Upper lobe of left lung (tissue), 4 donors: ENCODE data around the gene BRD1.

ENCODE experiments used
- CTCF ChIP-seq, 6 experiments: fragments of 450-650 bp in 4 of 6; fragments of 200-600 bp in 2 of 6; sonication (generic) in 2 of 6; IDR thresholded peaks; one replicate each; pipeline ENCODE4 v1.5.1; 2016 to 2019; ENCODE audit warnings: antibody characterized with exemption in 6 of 6
- EP300 ChIP-seq, 4 donors: sonication (generic); formaldehyde crosslinking; IDR thresholded peaks; one replicate each; pipeline ENCODE4 v1.5.1; 2017; ENCODE audit warnings: antibody characterized with exemption in 4 of 4, control low read depth in 2 of 4
- POLR2A ChIP-seq, 4 donors: fragments of 450-650 bp; IDR thresholded peaks; one replicate each; pipeline ENCODE4 v1.5.1; 2016 to 2017; ENCODE audit warnings: antibody characterized with exemption in 4 of 4, mild to moderate bottlenecking in 2 of 4
- POLR2AphosphoS5 ChIP-seq, 2 donors: sonication (generic); formaldehyde crosslinking; IDR thresholded peaks; one replicate each; pipeline ENCODE4 v1.5.1; 2017; ENCODE audit warnings: antibody characterized with exemption in 2 of 2

GRCh38 chr22:49777569-49778249 is 50.0 kb downstream of the BRD1 start:
- no peak for TF ChIP-seq CTCF (IDR thresholded peaks at IDR 0.05)
- TF ChIP-seq POLR2A (IDR thresholded peaks at IDR 0.05) = no peak
- TF ChIP-seq EP300 (IDR thresholded peaks at IDR 0.05) = no peak
- TF ChIP-seq POLR2AphosphoS5 (IDR thresholded peaks at IDR 0.05) = no peak
